Keratinocyte (primary cell): Measurements from ENCODE around the gene NOTCH1.

Experiments used
- EZH2 ChIP-seq: IDR thresholded peaks from one replicate; pipeline ENCODE4 v1.6.1; 2012; ENCODE audit warnings: inconsistent platforms, mild to moderate bottlenecking, low read length, moderate library complexity
- TF ChIP-seq, protein P1 (sequence below), 3 experiments: IDR thresholded peaks in 1 of 3; conservative IDR thresholded peaks in 1 of 3; optimal IDR thresholded peaks in 1 of 3; 2 replicates in 2 of 3; 3 replicates in 1 of 3; pipeline versions ENCODE3 to v1.5.1; 2011; ENCODE audit warnings: low read length in 3 of 3, mild to moderate bottlenecking in 3 of 3, moderate library complexity in 2 of 3, control low read depth in 1 of 3, inconsistent platforms in 1 of 3; ENCODE audit not compliant: insufficient read depth in 2 of 3; ENCODE audit errors: extremely low read depth in 1 of 3

DNA sequence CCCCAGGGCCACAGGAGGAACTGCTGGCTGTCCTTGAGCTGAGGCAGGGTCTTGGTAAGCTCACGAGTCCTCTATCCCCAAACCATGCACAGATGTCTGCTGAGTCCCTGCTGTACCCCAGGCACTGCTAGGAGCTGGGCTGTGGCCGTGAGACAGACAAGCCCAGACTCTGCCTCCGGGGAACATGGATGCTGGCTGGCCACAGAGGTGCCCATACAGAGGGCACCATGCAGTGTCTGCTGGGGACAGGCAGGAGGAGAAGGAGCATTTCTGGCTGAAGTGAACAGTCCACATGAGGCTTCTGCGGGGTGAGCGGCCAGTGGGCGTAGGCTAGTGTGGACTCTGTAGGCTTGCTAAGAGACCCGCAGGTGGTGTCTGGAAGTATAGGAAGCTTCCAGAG lies 58.2 kb downstream of the NOTCH1 start:
- TF ChIP-seq, protein P1, sequence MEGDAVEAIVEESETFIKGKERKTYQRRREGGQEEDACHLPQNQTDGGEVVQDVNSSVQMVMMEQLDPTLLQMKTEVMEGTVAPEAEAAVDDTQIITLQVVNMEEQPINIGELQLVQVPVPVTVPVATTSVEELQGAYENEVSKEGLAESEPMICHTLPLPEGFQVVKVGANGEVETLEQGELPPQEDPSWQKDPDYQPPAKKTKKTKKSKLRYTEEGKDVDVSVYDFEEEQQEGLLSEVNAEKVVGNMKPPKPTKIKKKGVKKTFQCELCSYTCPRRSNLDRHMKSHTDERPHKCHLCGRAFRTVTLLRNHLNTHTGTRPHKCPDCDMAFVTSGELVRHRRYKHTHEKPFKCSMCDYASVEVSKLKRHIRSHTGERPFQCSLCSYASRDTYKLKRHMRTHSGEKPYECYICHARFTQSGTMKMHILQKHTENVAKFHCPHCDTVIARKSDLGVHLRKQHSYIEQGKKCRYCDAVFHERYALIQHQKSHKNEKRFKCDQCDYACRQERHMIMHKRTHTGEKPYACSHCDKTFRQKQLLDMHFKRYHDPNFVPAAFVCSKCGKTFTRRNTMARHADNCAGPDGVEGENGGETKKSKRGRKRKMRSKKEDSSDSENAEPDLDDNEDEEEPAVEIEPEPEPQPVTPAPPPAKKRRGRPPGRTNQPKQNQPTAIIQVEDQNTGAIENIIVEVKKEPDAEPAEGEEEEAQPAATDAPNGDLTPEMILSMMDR (optimal IDR thresholded peaks at IDR 0.05 in 1 of 3, IDR thresholded peaks at IDR 0.05 in 1 of 3, conservative IDR thresholded peaks at IDR 0.05 in 1 of 3; ENCODE audit: extremely low read depth in 1 of 3, insufficient read depth in 2 of 3, low read length in 3 of 3) = no peak
- no peak for TF ChIP-seq EZH2
